ENCODE results near the gene PAN3. TPM values are rescaled to one million over a fixed set of nuclear protein-coding genes. Genes with fewer than 3 reads are reported as not detected.

Gene PAN3
- total RNA-seq, 2 experiments from 2014 or later = 56.9 to 59.5 TPM

GRCh38 chr13:28268800-28269223 lies 130.5 kb downstream of the PAN3 start:
- Mint-ChIP-seq H3K9me3 (no peaks in the 10 kb centered on the region), H3K4me3 (no peak overlapping the region), H3K36me3 (ENCODE audit: low read depth) (peaks cover 90% of the 10 kb centered on the region), H3K27ac (peak overlapping the region; percentile 3), H3K4me1 (ENCODE audit: low read depth) (peaks cover 6% of the 10 kb centered on the region), H3K27me3 (no peaks in the 10 kb centered on the region)
- ChIA-PET POLR2A (no interaction called here), CTCF (no interaction called here)
- Histone ChIP-seq H3K4me3 (ENCODE audit: low read length) (no peak overlapping the region), H3K27me3 (ENCODE audit: control insufficient read depth in 1 of 2, insufficient read depth in 2 of 2, low read length in 2 of 2) (no peaks in the 10 kb centered on the region), H3K4me1 (ENCODE audit: insufficient read depth, low read length) (no peaks in the 10 kb centered on the region), H3K9me3 (ENCODE audit: control insufficient read depth in 1 of 2, insufficient read depth in 1 of 2, low read length in 2 of 2) (no peaks in the 10 kb centered on the region), H3K36me3 (ENCODE audit: insufficient read depth, low read length) (peaks cover 68% of the 10 kb centered on the region), H3K27ac (ENCODE audit: low read depth in 1 of 2, low read length in 2 of 2) (no peak overlapping the region)
- TF ChIP-seq CTCF (IDR thresholded peaks at IDR 0.05) = no peak
- no peak for ATAC-seq (ENCODE audit: poor library complexity)
- peak in 3 of 14 experiments; percentile 12 to 58 (median 23) for DNase-seq
- intact Hi-C loops (cut with DNase I, micrococcal nuclease) = loop anchor here in 1 of 2 experiments (10.0 kb wide), 1 partner anchor 134 kb away; the partner anchor contains the start of gene PAN3

GRCh38 chr13:28271056-28271840 lies 132.9 kb downstream of the PAN3 start:
- Mint-ChIP-seq H3K9me3 (no peaks in the 10 kb centered on the region), H3K36me3 (ENCODE audit: low read depth) (peaks cover 95% of the 10 kb centered on the region), H3K4me1 (ENCODE audit: low read depth) (peaks cover 6% of the 10 kb centered on the region), H3K4me3 (no peak overlapping the region), H3K27me3 (no peaks in the 10 kb centered on the region), H3K27ac (peak overlapping the region; percentile 9)
- intact Hi-C loops (cut with DNase I, micrococcal nuclease) = no loop called here
- DNase-seq (no peak), ATAC-seq (ENCODE audit: poor library complexity) (no peak)
- ChIA-PET CTCF (no interaction called here), POLR2A (no interaction called here)
- no peak for TF ChIP-seq CTCF (IDR thresholded peaks at IDR 0.05)
- H3K4me3 ChIP-seq (ENCODE audit: low read length) = no peak overlapping the region
- H3K36me3 ChIP-seq (ENCODE audit: insufficient read depth, low read length) = peaks cover 74% of the 10 kb centered on the region
- no peaks in the 10 kb centered on the region for H3K9me3 ChIP-seq (ENCODE audit: control insufficient read depth in 1 of 2, insufficient read depth in 1 of 2, low read length in 2 of 2)
- no peaks in the 10 kb centered on the region for H3K27me3 ChIP-seq (ENCODE audit: control insufficient read depth in 1 of 2, insufficient read depth in 2 of 2, low read length in 2 of 2)
- no peaks in the 10 kb centered on the region for H3K4me1 ChIP-seq (ENCODE audit: insufficient read depth, low read length)
- H3K27ac ChIP-seq (ENCODE audit: low read depth in 1 of 2, low read length in 2 of 2) = no peak overlapping the region

- Mint-ChIP-seq H3K36me3 (ENCODE audit: low read depth) (peaks cover 87% of the 10 kb centered on the region), H3K9me3 (no peaks in the 10 kb centered on the region), H3K4me3 (no peak overlapping the region), H3K27me3 (no peaks in the 10 kb centered on the region), H3K27ac (no peak overlapping the region), H3K4me1 (ENCODE audit: low read depth) (no peaks in the 10 kb centered on the region)
- intact Hi-C loops (cut with DNase I, micrococcal nuclease) = no loop called here
- ChIA-PET POLR2A (no interaction called here), CTCF (no interaction called here)
- no peak for TF ChIP-seq CTCF (IDR thresholded peaks at IDR 0.05)
- Histone ChIP-seq H3K4me3 (ENCODE audit: low read length) (no peak overlapping the region), H3K4me1 (ENCODE audit: insufficient read depth, low read length) (no peaks in the 10 kb centered on the region), H3K9me3 (ENCODE audit: control insufficient read depth in 1 of 2, insufficient read depth in 1 of 2, low read length in 2 of 2) (no peaks in the 10 kb centered on the region), H3K36me3 (ENCODE audit: insufficient read depth, low read length) (peaks cover 62% of the 10 kb centered on the region), H3K27me3 (ENCODE audit: control insufficient read depth in 1 of 2, insufficient read depth in 2 of 2, low read length in 2 of 2) (no peaks in the 10 kb centered on the region), H3K27ac (ENCODE audit: low read depth in 1 of 2, low read length in 2 of 2) (no peak overlapping the region)
- no peak for DNase-seq
- no peak for ATAC-seq (ENCODE audit: poor library complexity)
Observed at GRCh38 chr13:28273919-28274318, 135.6 kb downstream of the PAN3 start.

Data from CD4-positive, alpha-beta T cell (primary cell).